ENCODE results near the gene TSSK2. TPM values are rescaled to one million over a fixed set of nuclear protein-coding genes. Genes with fewer than 3 reads are reported as not detected.

The TSSK2 gene
- total RNA-seq, 1 donor from 2014 or later, result not detected

DNA sequence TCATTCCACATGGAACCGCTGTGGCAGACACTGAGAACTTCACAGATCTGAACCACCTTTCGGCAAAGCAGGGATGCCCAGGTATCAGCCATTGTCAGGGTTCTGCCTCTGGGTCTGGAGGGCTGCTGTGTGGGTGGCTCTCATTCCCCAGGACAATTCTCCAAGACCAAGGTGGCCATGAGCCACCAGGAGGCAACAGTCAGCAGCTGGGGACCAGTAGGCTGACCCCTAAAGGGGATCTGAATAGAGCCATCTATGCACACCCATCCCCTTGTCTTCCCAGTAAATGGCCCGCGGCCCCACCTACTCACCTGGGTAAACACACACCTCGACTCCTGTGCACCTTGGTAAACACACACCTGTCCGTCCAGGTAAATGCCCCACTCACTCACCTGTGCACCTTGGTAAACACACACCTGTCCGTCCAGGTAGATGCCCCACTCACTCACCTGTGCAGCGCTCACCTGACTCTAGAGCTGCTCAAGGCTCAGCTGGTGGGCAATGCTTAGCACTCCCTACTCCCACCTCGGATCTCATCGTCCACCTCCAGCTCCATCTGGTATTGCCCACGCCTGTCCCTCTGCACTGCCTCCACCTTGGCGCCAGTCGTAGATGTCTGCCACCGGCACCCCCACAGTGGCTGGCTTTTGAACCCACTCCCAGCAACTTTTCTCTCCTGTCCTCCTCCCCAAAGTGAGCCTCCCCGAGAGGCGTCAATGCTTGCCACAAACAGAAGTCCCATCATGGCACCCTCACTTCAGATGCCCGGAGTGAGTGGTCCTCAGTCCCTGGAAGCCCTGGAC is 37.2 kb downstream of the TSSK2 start:
- no peak for DNase-seq (ENCODE audit: low read depth)

GRCh38 chr22:19169002-19169946 is 38.2 kb downstream of the TSSK2 start:
- DNase-seq (ENCODE audit: low read depth), result no peak

DNA sequence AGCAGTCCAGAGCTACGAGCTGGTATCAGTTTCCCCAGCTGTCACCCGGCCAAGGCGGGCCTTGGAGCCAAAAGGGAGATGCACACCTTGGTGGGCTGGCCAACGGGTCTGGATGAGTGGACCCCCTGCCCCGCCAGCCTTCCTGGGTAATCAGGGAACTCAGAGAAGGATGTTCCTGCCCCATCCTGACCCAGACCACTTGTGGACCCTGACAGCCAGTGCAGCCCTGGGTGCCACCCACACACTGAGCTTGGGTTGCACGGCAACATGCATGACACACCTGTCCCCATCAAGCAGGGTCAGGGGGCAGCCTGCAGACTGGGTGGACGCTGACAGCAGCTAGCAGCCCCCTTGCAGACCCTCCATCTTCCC is 38.8 kb downstream of the TSSK2 start:
- no peak for DNase-seq (ENCODE audit: low read depth)

DNA sequence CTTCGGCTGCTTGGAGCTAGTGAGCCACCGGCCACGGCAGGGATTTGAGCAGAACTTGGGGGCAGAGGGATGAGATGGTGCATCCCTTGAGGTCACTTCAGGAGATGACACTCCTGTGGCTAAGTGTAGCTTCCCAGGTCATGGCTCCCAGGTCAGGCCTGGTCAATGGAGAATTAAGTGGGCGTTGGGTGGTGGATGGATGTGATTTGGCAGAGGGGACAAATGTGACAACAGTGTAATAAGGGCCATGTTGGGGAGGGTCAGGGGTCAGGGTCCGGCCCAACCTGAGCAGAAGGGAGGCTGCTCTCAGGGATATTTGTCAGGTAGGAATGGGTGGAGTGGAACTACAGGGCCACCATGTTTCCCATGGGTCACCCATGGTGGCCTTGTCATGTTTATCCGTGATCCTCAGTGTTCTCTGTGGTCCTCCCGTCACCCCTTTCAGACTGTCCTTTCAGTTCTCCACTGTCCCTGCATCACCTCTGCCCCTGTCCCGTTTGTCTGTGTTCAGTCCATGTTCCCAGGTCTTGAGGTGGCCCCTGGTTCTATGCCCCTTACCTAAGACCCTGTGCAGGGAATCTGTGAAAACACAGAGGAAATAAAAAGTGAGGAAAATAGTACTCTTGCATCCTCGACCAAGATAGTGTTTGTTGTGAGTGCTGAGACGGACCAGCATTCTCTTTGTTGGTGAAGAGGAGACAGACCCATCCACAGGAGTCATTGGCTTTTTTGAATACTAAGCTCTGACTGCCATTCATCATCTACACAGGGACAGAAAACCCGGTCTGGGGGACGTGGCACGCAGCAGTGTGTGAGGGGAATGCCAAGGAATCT is 41.3 kb downstream of the TSSK2 start:
- DNase-seq (ENCODE audit: low read depth), result no peak

DNA sequence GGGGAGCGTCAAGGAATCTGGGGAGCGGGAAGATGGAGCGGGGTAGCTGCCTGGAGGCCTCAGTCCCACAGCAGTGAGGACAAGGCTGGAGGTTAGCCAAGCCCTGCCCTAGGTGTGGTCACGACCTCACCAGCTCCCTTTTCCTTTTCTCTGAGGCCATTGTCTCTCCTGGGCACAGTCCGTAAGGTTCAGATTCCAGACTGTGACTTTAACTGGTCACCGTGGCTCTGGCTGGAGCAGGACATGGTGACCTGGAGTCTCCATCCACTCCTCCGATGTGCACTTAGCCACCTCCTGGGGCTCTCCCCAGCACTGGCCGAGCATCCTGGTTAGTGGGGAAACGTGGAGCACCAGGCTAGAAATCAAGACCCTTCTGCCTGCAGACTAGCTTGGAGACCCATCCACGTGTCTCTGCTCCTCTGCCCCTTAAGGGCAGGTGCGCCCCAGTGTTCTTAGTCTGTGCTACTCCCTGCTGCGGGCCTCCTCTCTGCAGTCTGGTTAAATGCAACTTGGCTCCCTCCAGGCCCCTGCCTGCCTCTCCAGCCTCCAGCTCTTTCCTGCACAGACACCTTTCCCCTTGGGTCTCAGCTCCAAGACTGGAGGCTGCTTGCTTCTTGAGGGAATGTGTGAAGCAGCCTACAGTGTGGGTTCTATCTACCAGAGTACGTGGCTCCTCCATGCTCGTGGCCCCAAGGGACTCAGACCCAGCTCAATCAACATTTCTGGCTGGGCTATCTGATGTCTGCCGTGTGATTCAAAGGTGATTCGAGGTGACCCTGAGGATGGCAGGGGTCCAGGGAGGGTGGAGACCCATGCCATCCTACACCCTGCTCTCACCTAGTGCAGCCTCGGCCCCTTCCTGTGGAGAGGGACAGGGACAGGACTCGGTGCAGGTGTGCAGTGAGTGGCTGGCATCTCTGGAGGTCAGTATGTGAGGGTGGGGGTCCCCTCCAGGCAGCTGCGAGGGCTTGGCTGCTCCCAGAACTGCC is 42.2 kb downstream of the TSSK2 start:
- DNase-seq (ENCODE audit: low read depth), result no peak

GRCh38 chr22:19174106-19175025 is 43.3 kb downstream of the TSSK2 start:
- DNase-seq (ENCODE audit: low read depth), result peak; percentile 46

GRCh38 chr22:19175026-19175601 is 44.0 kb downstream of the TSSK2 start:
- DNase-seq (ENCODE audit: low read depth), result no peak

DNA sequence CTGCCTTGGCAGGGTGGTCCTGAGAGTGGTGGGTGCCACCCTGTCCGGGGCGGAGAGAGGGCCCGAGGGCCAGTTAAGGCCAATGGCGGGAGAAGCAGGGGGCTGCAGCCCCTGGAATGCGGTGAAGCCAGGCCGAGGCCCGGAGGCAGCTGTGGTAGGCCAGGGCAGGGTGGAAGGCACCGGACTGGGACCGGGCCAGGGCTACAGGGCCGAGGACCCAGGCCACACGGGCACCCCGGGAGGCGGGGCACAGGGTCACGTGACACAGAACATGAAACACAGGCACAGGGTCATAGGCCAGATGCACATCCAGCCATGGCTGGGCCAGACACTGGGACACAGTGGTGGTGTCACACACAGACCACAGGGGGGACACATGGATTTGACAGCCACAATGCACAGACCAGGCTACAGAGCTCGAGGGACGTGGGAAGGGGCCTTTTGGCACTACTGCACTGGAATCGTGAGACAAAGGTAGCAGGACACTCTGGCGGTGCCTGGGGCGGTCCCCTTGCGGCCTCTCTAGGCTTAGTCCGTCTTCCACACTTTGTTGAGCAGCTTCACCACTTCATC is 44.6 kb downstream of the TSSK2 start:
- no peak for DNase-seq (ENCODE audit: low read depth)

DNA sequence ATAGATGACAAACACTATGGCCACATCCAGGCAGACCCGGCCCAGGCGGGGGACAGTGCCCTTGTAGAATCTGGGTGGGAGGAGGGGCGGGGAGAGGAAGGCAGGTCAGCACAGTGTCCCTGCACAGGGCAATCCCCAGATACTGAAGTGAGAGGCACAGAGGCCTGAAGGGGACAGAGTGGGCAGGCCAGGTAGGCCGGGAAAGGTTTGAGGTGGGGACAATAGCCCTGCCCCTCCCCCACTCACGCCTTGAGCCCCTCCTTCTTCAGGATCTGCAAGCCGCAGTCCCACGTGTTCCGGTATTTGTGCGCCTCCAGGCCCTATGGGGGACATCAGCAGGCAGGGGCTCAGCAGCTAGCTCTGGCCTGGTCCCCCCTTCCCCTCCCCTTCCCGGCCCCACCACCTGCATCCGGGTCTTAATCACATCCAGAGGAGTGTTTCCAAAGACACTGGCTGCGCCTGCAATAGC is 45.1 kb downstream of the TSSK2 start:
- DNase-seq (ENCODE audit: low read depth), result no peak

GRCh38 chr22:19176732-19177131 is 45.6 kb downstream of the TSSK2 start:
- DNase-seq (ENCODE audit: low read depth), result no peak

DNA sequence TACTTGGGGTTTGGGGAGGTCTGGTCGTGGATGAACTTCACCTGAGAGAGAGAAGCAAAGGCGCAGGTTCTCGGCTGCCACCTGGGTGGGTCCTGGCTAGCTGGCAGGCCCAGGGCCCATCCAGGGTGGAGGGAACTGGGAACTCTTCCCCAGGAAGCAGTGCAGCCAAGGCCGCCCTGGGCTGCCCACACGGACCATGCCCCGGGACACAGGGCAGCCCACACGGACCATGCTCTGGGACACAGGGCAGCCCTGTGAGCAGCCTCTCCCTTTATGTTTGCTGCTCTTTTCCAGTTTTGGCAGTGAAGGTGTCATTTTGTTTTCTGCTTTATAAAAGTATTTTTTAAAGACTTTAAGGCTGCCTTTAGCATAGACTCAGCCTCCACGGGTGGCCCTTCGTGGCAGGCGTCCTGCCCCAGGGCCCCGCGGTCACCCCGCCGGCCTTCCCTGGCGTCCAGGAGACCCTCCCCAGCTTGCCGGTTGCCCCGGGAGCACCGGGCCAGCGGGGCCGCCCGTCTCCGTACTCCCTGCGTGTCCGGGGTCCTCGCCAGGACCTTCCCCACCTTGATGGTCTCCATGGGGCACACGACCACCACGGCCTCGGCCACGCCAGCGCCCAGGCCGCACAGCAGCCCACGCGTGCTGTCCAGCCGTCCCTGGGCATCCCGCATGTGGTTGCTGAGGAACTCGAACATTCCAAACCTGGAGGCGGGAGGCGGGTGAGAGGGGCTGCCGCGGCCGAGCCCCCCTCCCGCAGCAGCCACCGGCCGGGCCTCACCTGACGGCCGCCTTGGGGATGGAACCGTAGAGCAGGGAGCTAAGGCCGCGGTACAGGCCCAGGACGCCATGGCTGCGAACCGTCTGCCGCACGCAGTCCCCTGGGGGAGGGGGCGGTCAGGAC is 46.3 kb downstream of the TSSK2 start:
- DNase-seq (ENCODE audit: low read depth), result no peak

GRCh38 chr22:19178065-19178656 is 47.1 kb downstream of the TSSK2 start:
- peak; percentile 38 for DNase-seq (ENCODE audit: low read depth)

GRCh38 chr22:19178657-19179496 is 47.8 kb downstream of the TSSK2 start, which contains the start of gene SLC25A1:
SLC25A1 (minus strand) TSS chr22:19178736; CDS start chr22:19178673, 63 bp downstream.
- DNase-seq (ENCODE audit: low read depth), result peak; percentile 82

- DNase-seq (ENCODE audit: low read depth), result peak; percentile 64
Observed at GRCh38 chr22:19179497-19180048, 48.5 kb downstream of the TSSK2 start.

GRCh38 chr22:19180234-19180633 is 49.1 kb downstream of the TSSK2 start:
- DNase-seq (ENCODE audit: low read depth), result no peak
